Suprapubic skin (tissue), 4 donors: ENCODE data around the gene FEM1B. TPM values are rescaled to one million over a fixed set of nuclear protein-coding genes. Genes with fewer than 3 reads are reported as not detected.
A peak's percentile ranks its signal among the peaks of the same experiment; 100 is the strongest.

Experiments used
- DNase-seq, 2 donors: peaks; one replicate each; pipeline ENCODE4 v3.0.0-alpha.2; 2019; ENCODE audit warnings: low spot score in 2 of 2
- H3K27ac ChIP-seq: fragments of 200-600 bp; sonication (generic); one replicate; pipeline ENCODE4 v1.5.1; 2019
- H3K27me3 ChIP-seq: fragments of 200-600 bp; sonication (generic); one replicate; pipeline ENCODE4 v1.5.1; 2019
- H3K36me3 ChIP-seq: fragments of 200-600 bp; sonication (generic); one replicate; pipeline ENCODE4 v1.5.1; 2019
- H3K4me1 ChIP-seq: fragments of 200-600 bp; sonication (generic); one replicate; pipeline ENCODE4 v1.5.1; 2019
- H3K4me3 ChIP-seq: fragments of 200-600 bp; sonication (generic); one replicate; pipeline ENCODE4 v1.5.1; 2019; ENCODE audit warnings: mild to moderate bottlenecking
- H3K9me3 ChIP-seq: fragments of 200-600 bp; sonication (generic); one replicate; pipeline ENCODE4 v1.5.1; 2019
- CTCF ChIP-seq, 2 donors: fragments of 200-600 bp in 1 of 2; fragments of 450-650 bp in 1 of 2; sonication (generic) in 1 of 2; IDR thresholded peaks; one replicate each; pipeline ENCODE4 v1.5.1; 2016 to 2019; ENCODE audit warnings: antibody characterized with exemption in 2 of 2, mild to moderate bottlenecking in 1 of 2, moderate library complexity in 1 of 2
- EP300 ChIP-seq: sonication (generic); formaldehyde crosslinking; IDR thresholded peaks from one replicate; pipeline ENCODE4 v1.6.1; 2017; ENCODE audit warnings: antibody characterized with exemption
- POLR2A ChIP-seq, 2 donors: fragments of 450-650 bp; IDR thresholded peaks; one replicate each; pipeline ENCODE4 v1.6.1; 2017; ENCODE audit warnings: antibody characterized with exemption in 2 of 2, mild to moderate bottlenecking in 2 of 2, moderate library complexity in 2 of 2
- POLR2AphosphoS5 ChIP-seq, 3 donors: sonication (generic); formaldehyde crosslinking; IDR thresholded peaks; one replicate each; pipeline ENCODE4 v1.6.1; 2017; ENCODE audit warnings: antibody characterized with exemption in 3 of 3
- WGBS: methylation state at CpG from one replicate; pipeline ENCODE4 v1.1.5; 2018; 5-methylcytosine and 5-hydroxymethylcytosine counted together
- total RNA-seq, 4 donors: library from RNA; depleted of rRNA; stranded (reverse); fragments of >200 nt; gene quantifications; one replicate each; pipeline ENCODE4 v1.1.0, GENCODE V29; 2016

FEM1B gene
- total RNA-seq, 4 donors from 2014 or later = 56.3 to 89.6 (median 63.8) TPM

- no peaks in the 10 kb centered on the region for H3K9me3 ChIP-seq
- 15% methylated on average over 3 of the region's 3 CpGs for WGBS
- H3K36me3 ChIP-seq = no peaks in the 10 kb centered on the region
- peak overlapping the region; percentile 69 for H3K27ac ChIP-seq
- no peaks in the 10 kb centered on the region for H3K27me3 ChIP-seq
- H3K4me1 ChIP-seq = peaks cover 58% of the 10 kb centered on the region
- DNase-seq = no peak
- no peak overlapping the region for H3K4me3 ChIP-seq
- TF ChIP-seq CTCF (IDR thresholded peaks at IDR 0.05) (no peak), POLR2AphosphoS5 (IDR thresholded peaks at IDR 0.05) (no peak), POLR2A (IDR thresholded peaks at IDR 0.05) (no peak), EP300 (no peak)
Measured at GRCh38 chr15:68268405-68268804, 9.1 kb upstream of the FEM1B start.

GRCh38 chr15:68271854-68272471 lies 5.6 kb upstream of the FEM1B start:
- Histone ChIP-seq H3K9me3 (no peaks in the 10 kb centered on the region), H3K27me3 (no peaks in the 10 kb centered on the region), H3K36me3 (no peaks in the 10 kb centered on the region), H3K4me3 (no peak overlapping the region), H3K4me1 (peaks cover 73% of the 10 kb centered on the region), H3K27ac (peak overlapping the region; percentile 98)
- DNase-seq = peak in 1 of 2 donors; percentile 70
- TF ChIP-seq POLR2AphosphoS5 (IDR thresholded peaks at IDR 0.05) (peak in 2 of 3 donors; percentile 68 to 72), CTCF (IDR thresholded peaks at IDR 0.05) (no peak), POLR2A (IDR thresholded peaks at IDR 0.05) (no peak), EP300 (no peak)
- WGBS = 15% methylated on average over 11 of the region's 11 CpGs

- Histone ChIP-seq H3K4me1 (peaks cover 68% of the 10 kb centered on the region), H3K27me3 (no peaks in the 10 kb centered on the region)
Measured at GRCh38 chr15:68272721-68273271, 4.7 kb upstream of the FEM1B start.

GRCh38 chr15:68274201-68274848 lies 3.2 kb upstream of the FEM1B start:
- TF ChIP-seq POLR2AphosphoS5 (IDR thresholded peaks at IDR 0.05) (no peak), EP300 (no peak), POLR2A (IDR thresholded peaks at IDR 0.05) (no peak), CTCF (IDR thresholded peaks at IDR 0.05) (no peak)

More at GRCh38 chr15:68272721-68273271, 4.7 kb upstream of the FEM1B start:
- TF ChIP-seq EP300 (no peak), CTCF (IDR thresholded peaks at IDR 0.05) (no peak), POLR2A (IDR thresholded peaks at IDR 0.05) (no peak), POLR2AphosphoS5 (IDR thresholded peaks at IDR 0.05) (no peak)
- 61% methylated on average over 1 of the region's 1 CpG for WGBS
- Histone ChIP-seq H3K36me3 (no peaks in the 10 kb centered on the region), H3K27ac (peak overlapping the region; percentile 98), H3K4me3 (no peak overlapping the region), H3K9me3 (no peaks in the 10 kb centered on the region)
- no peak for DNase-seq

GRCh38 chr15:68275165-68275746 lies 2.3 kb upstream of the FEM1B start:
- Histone ChIP-seq H3K27ac (peak overlapping the region; percentile 98), H3K4me3 (no peak overlapping the region), H3K27me3 (no peaks in the 10 kb centered on the region), H3K9me3 (no peaks in the 10 kb centered on the region), H3K4me1 (peaks cover 67% of the 10 kb centered on the region), H3K36me3 (no peaks in the 10 kb centered on the region)
- WGBS = 86% methylated on average over 3 of the region's 3 CpGs
- DNase-seq = no peak
- no peak for TF ChIP-seq POLR2A (IDR thresholded peaks at IDR 0.05)
- no peak for TF ChIP-seq EP300

More at GRCh38 chr15:68274201-68274848, 3.2 kb upstream of the FEM1B start:
- peaks cover 60% of the 10 kb centered on the region for H3K4me1 ChIP-seq
- no peaks in the 10 kb centered on the region for H3K27me3 ChIP-seq
- H3K27ac ChIP-seq = peak overlapping the region; percentile 98
- H3K36me3 ChIP-seq = no peaks in the 10 kb centered on the region
- H3K9me3 ChIP-seq = no peaks in the 10 kb centered on the region
- WGBS = 86% methylated on average over 5 of the region's 5 CpGs
- no peak for DNase-seq
- H3K4me3 ChIP-seq = no peak overlapping the region
